Keratinocyte (primary cell): ENCODE results near the gene CMTM7.

Source experiments
- EZH2 ChIP-seq: IDR thresholded peaks from one replicate; pipeline ENCODE4 v1.6.1; 2012; ENCODE audit warnings: inconsistent platforms, mild to moderate bottlenecking, low read length, moderate library complexity
- TF ChIP-seq, protein P1 (sequence below), 3 experiments: IDR thresholded peaks in 1 of 3; conservative IDR thresholded peaks in 1 of 3; optimal IDR thresholded peaks in 1 of 3; 2 replicates in 2 of 3; 3 replicates in 1 of 3; pipeline versions ENCODE3 to v1.5.1; 2011; ENCODE audit warnings: low read length in 3 of 3, mild to moderate bottlenecking in 3 of 3, moderate library complexity in 2 of 3, control low read depth in 1 of 3, inconsistent platforms in 1 of 3; ENCODE audit not compliant: insufficient read depth in 2 of 3; ENCODE audit errors: extremely low read depth in 1 of 3

DNA sequence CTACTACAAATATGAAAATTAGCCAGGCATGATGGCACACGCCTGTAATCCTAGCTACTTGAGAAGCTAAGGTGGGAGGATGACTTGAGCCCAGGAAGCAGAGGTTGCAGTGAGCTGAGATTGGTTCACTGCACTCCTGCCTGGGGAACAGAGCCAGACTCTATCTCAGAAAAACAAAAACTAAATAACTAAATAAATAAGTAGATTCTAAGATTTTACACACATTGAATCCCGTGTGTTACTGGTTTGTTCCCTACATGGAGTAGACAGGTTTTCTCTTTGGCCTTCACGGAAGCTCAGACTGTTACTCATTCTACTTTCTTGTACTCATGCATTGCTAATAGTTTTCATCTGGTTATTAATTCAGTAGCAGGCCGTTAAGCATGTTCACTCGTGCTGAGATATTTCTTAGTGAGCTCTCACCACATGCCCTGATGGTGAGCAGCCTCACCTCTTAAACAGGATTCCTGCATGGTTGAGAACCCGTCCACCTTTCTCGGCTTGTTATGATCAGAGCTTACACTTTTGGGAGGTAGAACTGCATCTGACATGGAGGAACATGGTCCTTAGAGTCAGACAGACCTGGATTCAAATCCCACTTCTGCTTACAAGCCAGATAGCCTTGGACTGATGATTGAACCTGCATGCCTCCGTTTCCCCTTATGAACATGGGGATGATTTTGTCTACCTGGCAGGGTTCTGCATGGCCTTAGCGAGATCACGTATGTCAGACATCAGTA, 49.1 kb downstream of the CMTM7 start:
- TF ChIP-seq, protein P1, sequence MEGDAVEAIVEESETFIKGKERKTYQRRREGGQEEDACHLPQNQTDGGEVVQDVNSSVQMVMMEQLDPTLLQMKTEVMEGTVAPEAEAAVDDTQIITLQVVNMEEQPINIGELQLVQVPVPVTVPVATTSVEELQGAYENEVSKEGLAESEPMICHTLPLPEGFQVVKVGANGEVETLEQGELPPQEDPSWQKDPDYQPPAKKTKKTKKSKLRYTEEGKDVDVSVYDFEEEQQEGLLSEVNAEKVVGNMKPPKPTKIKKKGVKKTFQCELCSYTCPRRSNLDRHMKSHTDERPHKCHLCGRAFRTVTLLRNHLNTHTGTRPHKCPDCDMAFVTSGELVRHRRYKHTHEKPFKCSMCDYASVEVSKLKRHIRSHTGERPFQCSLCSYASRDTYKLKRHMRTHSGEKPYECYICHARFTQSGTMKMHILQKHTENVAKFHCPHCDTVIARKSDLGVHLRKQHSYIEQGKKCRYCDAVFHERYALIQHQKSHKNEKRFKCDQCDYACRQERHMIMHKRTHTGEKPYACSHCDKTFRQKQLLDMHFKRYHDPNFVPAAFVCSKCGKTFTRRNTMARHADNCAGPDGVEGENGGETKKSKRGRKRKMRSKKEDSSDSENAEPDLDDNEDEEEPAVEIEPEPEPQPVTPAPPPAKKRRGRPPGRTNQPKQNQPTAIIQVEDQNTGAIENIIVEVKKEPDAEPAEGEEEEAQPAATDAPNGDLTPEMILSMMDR (optimal IDR thresholded peaks at IDR 0.05 in 1 of 3, IDR thresholded peaks at IDR 0.05 in 1 of 3, conservative IDR thresholded peaks at IDR 0.05 in 1 of 3; ENCODE audit: extremely low read depth in 1 of 3, insufficient read depth in 2 of 3, low read length in 3 of 3): no peak
- TF ChIP-seq EZH2: no peak
